AG10803 (cell line): ENCODE results near the gene LPAR6.

Source experiments
- DNase-seq: peaks from one replicate; pipeline ENCODE4 v3.0.0; 2010; ENCODE audit warnings: low read depth
- H3K4me3 ChIP-seq: 2 replicates; pipeline ENCODE4 v1.5.1; 2011; ENCODE audit warnings: mild to moderate bottlenecking, low read length, control low read depth
- CTCF ChIP-seq: conservative IDR thresholded peaks from 2 replicates; pipeline ENCODE4 v1.5.1; 2011; ENCODE audit warnings: mild to moderate bottlenecking, low read length, control low read depth, inconsistent platforms

LPAR6 gene

GRCh38 chr13:48411841-48412531 is 927 bp downstream of the LPAR6 start:
- DNase-seq = no peak
- TF ChIP-seq CTCF = no peak
- peak overlapping the region; percentile 66 for H3K4me3 ChIP-seq

- no peak for TF ChIP-seq CTCF
- no peak for DNase-seq
- H3K4me3 ChIP-seq = peak overlapping the region; percentile 66
These were observed 1.6 kb downstream of the LPAR6 start for GRCh38 chr13:48411147-48411794.

- no peak for DNase-seq
- H3K4me3 ChIP-seq = peak overlapping the region; percentile 6
- TF ChIP-seq CTCF = no peak
These were observed 2.7 kb downstream of the LPAR6 start for GRCh38 chr13:48410199-48410598.

- no peak for DNase-seq
- no peak for TF ChIP-seq CTCF
- H3K4me3 ChIP-seq = no peak overlapping the region
These were observed 7.0 kb downstream of the LPAR6 start for GRCh38 chr13:48405875-48406274.

GRCh38 chr13:48404952-48405351 is 8.0 kb downstream of the LPAR6 start:
- H3K4me3 ChIP-seq = no peak overlapping the region
- TF ChIP-seq CTCF = no peak
- DNase-seq = peak; percentile 53

- no peak for DNase-seq
- TF ChIP-seq CTCF = no peak
These were observed 9.0 kb downstream of the LPAR6 start for GRCh38 chr13:48403913-48404312.

GRCh38 chr13:48403151-48403631 is 9.7 kb downstream of the LPAR6 start:
- H3K4me3 ChIP-seq = peak overlapping the region; percentile 28; the same call in 1 of the 2 replicates
- no peak for TF ChIP-seq CTCF
- peak; percentile 37 for DNase-seq

More at GRCh38 chr13:48403913-48404312, 9.0 kb downstream of the LPAR6 start:
- H3K4me3 ChIP-seq = no peak overlapping the region
